Measurements from ENCODE around the gene LRP8. TPM values are rescaled to one million over a fixed set of nuclear protein-coding genes. Genes with fewer than 3 reads are reported as not detected.

Gene LRP8
- total and polyA plus RNA-seq, 2 of the 13 experiments (the other 11 are each of a cell fraction or from before 2014, with no cell fraction given) = 17.3 to 17.4 TPM

DNA sequence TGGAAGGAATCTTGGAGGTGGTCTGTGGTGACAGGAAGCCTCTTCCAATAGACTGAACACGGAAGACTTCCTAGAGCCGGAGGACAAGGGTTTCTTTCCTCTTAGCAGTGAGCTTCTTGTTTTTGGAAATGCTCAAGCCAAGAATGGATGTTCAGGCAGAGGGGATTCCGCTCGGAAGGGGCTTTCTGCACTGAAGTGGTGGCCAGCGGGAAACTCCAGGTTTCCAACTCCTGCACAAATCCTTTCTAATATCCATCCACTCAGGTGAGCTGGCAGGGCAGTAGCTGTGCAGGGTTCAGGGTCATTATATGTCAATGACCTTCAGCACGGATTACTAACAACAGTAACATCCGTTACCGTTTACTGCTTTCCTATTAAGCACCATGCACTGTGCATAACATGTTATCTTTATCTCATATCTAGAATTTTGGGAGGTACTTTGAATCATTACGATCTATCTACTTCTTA, 131.8 kb downstream of the LRP8 start (continued):
- TF ChIP-seq, protein P1, sequence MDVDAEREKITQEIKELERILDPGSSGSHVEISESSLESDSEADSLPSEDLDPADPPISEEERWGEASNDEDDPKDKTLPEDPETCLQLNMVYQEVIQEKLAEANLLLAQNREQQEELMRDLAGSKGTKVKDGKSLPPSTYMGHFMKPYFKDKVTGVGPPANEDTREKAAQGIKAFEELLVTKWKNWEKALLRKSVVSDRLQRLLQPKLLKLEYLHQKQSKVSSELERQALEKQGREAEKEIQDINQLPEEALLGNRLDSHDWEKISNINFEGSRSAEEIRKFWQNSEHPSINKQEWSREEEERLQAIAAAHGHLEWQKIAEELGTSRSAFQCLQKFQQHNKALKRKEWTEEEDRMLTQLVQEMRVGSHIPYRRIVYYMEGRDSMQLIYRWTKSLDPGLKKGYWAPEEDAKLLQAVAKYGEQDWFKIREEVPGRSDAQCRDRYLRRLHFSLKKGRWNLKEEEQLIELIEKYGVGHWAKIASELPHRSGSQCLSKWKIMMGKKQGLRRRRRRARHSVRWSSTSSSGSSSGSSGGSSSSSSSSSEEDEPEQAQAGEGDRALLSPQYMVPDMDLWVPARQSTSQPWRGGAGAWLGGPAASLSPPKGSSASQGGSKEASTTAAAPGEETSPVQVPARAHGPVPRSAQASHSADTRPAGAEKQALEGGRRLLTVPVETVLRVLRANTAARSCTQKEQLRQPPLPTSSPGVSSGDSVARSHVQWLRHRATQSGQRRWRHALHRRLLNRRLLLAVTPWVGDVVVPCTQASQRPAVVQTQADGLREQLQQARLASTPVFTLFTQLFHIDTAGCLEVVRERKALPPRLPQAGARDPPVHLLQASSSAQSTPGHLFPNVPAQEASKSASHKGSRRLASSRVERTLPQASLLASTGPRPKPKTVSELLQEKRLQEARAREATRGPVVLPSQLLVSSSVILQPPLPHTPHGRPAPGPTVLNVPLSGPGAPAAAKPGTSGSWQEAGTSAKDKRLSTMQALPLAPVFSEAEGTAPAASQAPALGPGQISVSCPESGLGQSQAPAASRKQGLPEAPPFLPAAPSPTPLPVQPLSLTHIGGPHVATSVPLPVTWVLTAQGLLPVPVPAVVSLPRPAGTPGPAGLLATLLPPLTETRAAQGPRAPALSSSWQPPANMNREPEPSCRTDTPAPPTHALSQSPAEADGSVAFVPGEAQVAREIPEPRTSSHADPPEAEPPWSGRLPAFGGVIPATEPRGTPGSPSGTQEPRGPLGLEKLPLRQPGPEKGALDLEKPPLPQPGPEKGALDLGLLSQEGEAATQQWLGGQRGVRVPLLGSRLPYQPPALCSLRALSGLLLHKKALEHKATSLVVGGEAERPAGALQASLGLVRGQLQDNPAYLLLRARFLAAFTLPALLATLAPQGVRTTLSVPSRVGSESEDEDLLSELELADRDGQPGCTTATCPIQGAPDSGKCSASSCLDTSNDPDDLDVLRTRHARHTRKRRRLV (CRISPR knock-in tag; IDR thresholded peaks at IDR 0.05) = no peak
- TF ChIP-seq ZNF350 (CRISPR knock-in tag; IDR thresholded peaks at IDR 0.05; ENCODE audit: borderline replicate concordance, low read depth) = no peak
- TF ChIP-seq, protein P2, sequence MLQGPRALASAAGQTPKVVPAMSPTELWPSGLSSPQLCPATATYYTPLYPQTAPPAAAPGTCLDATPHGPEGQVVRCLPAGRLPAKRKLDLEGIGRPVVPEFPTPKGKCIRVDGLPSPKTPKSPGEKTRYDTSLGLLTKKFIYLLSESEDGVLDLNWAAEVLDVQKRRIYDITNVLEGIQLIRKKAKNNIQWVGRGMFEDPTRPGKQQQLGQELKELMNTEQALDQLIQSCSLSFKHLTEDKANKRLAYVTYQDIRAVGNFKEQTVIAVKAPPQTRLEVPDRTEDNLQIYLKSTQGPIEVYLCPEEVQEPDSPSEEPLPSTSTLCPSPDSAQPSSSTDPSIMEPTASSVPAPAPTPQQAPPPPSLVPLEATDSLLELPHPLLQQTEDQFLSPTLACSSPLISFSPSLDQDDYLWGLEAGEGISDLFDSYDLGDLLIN (CRISPR knock-in tag; IDR thresholded peaks at IDR 0.05; ENCODE audit: borderline replicate concordance) = no peak
- no peak for TF ChIP-seq TOPORS (CRISPR knock-in tag; IDR thresholded peaks at IDR 0.05)
- no peak for TF ChIP-seq ZNF138 (CRISPR knock-in tag; IDR thresholded peaks at IDR 0.05; ENCODE audit: low read depth)
- peak; percentile 70; the same call in 1 of the 2 replicates for TF ChIP-seq NR1H2 (CRISPR knock-in tag; IDR thresholded peaks at IDR 0.05; ENCODE audit: borderline replicate concordance, low read depth)
- no peak for TF ChIP-seq MBNL3 (CRISPR knock-in tag; conservative IDR thresholded peaks at IDR 0.05)
- 0 out of 2 replicates have a peak, but pooled peaks have one; percentile 41 for TF ChIP-seq FOSL2 (CRISPR knock-in tag; IDR thresholded peaks at IDR 0.05)
- TF ChIP-seq NR2F6 (IDR thresholded peaks at IDR 0.05) = peak; percentile 69
- peak; percentile 72 for TF ChIP-seq NR2F6 (CRISPR knock-in tag; IDR thresholded peaks at IDR 0.05)
- TF ChIP-seq FOXK2 (IDR thresholded peaks at IDR 0.05) = no peak
- TF ChIP-seq ZNF260 (CRISPR knock-in tag; IDR thresholded peaks at IDR 0.05; ENCODE audit: borderline replicate concordance, low read depth) = no peak
- TF ChIP-seq ZNF263 (CRISPR knock-in tag; IDR thresholded peaks at IDR 0.05) = no peak
- TF ChIP-seq ZNF713 (CRISPR knock-in tag; IDR thresholded peaks at IDR 0.05) = no peak
- 0 out of 2 replicates have a peak, but pooled peaks have one; percentile 18 for TF ChIP-seq CHD4 (IDR thresholded peaks at IDR 0.05; ENCODE audit: borderline replicate concordance, low read length)
- TF ChIP-seq HNF4G (IDR thresholded peaks at IDR 0.05; ENCODE audit: borderline replicate concordance, low read depth, low read length) = no peak
- 0 out of 2 replicates have a peak, but pooled peaks have one; percentile 17 for TF ChIP-seq HNF4G (CRISPR knock-in tag; IDR thresholded peaks at IDR 0.05; ENCODE audit: borderline replicate concordance, low read depth)
- TF ChIP-seq, protein P3, sequence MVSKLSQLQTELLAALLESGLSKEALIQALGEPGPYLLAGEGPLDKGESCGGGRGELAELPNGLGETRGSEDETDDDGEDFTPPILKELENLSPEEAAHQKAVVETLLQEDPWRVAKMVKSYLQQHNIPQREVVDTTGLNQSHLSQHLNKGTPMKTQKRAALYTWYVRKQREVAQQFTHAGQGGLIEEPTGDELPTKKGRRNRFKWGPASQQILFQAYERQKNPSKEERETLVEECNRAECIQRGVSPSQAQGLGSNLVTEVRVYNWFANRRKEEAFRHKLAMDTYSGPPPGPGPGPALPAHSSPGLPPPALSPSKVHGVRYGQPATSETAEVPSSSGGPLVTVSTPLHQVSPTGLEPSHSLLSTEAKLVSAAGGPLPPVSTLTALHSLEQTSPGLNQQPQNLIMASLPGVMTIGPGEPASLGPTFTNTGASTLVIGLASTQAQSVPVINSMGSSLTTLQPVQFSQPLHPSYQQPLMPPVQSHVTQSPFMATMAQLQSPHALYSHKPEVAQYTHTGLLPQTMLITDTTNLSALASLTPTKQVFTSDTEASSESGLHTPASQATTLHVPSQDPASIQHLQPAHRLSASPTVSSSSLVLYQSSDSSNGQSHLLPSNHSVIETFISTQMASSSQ (IDR thresholded peaks at IDR 0.05; ENCODE audit: low read depth) = no peak
- TF ChIP-seq, protein P3 (CRISPR knock-in tag; IDR thresholded peaks at IDR 0.05; ENCODE audit: borderline replicate concordance) = no peak
- no peak for TF ChIP-seq DNMT1 (CRISPR knock-in tag; IDR thresholded peaks at IDR 0.05)
- peak; percentile 87 for TF ChIP-seq PITX1 (CRISPR knock-in tag; IDR thresholded peaks at IDR 0.05)
